ENCODE measurements around the gene TK1.

Gene TK1

GRCh38 chr17:78223061-78223460, 36.2 kb upstream of the TK1 start:
- ATAC-seq (ENCODE audit: insufficient read depth, low read depth) (no peak), DNase-seq (no peak)
- H3K4me3 ChIP-seq (ENCODE audit: low read depth in 1 of 2, low read length in 2 of 2), result no peak overlapping the region
- peaks cover 13% of the 10 kb centered on the region; the same call in 1 of the 2 replicates for H4K20me1 ChIP-seq (ENCODE audit: insufficient read depth, low read length)
- H3K4me2 ChIP-seq (ENCODE audit: insufficient read depth, low read length), result no peak overlapping the region
- H3K9me3 ChIP-seq (ENCODE audit: insufficient read depth, low read length, severe bottlenecking), result no peaks in the 10 kb centered on the region
- peaks cover 26% of the 10 kb centered on the region for H3K79me2 ChIP-seq (ENCODE audit: insufficient read depth, low read length)
- no peaks in the 10 kb centered on the region for H3K4me1 ChIP-seq (ENCODE audit: insufficient read depth, low read length)
- no peak overlapping the region for H3K27ac ChIP-seq (ENCODE audit: low read length)
- TF ChIP-seq EZH2 (IDR thresholded peaks at IDR 0.05; ENCODE audit: borderline replicate concordance, low read depth, low read length, severe bottlenecking) (no peak), CTCF (IDR thresholded peaks at IDR 0.05; ENCODE audit: borderline replicate concordance, extremely low read depth, low read length, poor library complexity, severe bottlenecking) (no peak)
- H3K36me3 ChIP-seq (ENCODE audit: insufficient read depth, low read length), result peaks cover 63% of the 10 kb centered on the region
- no peaks in the 10 kb centered on the region for H3K27me3 ChIP-seq (ENCODE audit: insufficient read depth, low read length, poor library complexity)
- no peak overlapping the region for H3K9ac ChIP-seq (ENCODE audit: low read depth, low read length)
- no peak overlapping the region for H2AFZ ChIP-seq (ENCODE audit: low read depth, low read length)

- Histone ChIP-seq H4K20me1 (ENCODE audit: insufficient read depth, low read length) (peaks cover 13% of the 10 kb centered on the region; the same call in 1 of the 2 replicates), H3K27me3 (ENCODE audit: insufficient read depth, low read length, poor library complexity) (no peaks in the 10 kb centered on the region), H3K4me2 (ENCODE audit: insufficient read depth, low read length) (no peak overlapping the region), H3K4me3 (ENCODE audit: low read depth in 1 of 2, low read length in 2 of 2) (no peak overlapping the region), H3K36me3 (ENCODE audit: insufficient read depth, low read length) (peaks cover 86% of the 10 kb centered on the region), H2AFZ (ENCODE audit: low read depth, low read length) (no peak overlapping the region), H3K27ac (ENCODE audit: low read length) (no peak overlapping the region), H3K79me2 (ENCODE audit: insufficient read depth, low read length) (peaks cover 56% of the 10 kb centered on the region), H3K9me3 (ENCODE audit: insufficient read depth, low read length, severe bottlenecking) (no peaks in the 10 kb centered on the region), H3K4me1 (ENCODE audit: insufficient read depth, low read length) (peaks cover 20% of the 10 kb centered on the region), H3K9ac (ENCODE audit: low read depth, low read length) (no peak overlapping the region)
- DNase-seq (no peak), ATAC-seq (ENCODE audit: insufficient read depth, low read depth) (no peak)
- TF ChIP-seq EZH2 (IDR thresholded peaks at IDR 0.05; ENCODE audit: borderline replicate concordance, low read depth, low read length, severe bottlenecking) (no peak), CTCF (IDR thresholded peaks at IDR 0.05; ENCODE audit: borderline replicate concordance, extremely low read depth, low read length, poor library complexity, severe bottlenecking) (no peak)
Observed at GRCh38 chr17:78219396-78220150, 32.7 kb upstream of the TK1 start.

- H3K4me2 ChIP-seq (ENCODE audit: insufficient read depth, low read length), result peak overlapping the region; percentile 82
- TF ChIP-seq CTCF (IDR thresholded peaks at IDR 0.05; ENCODE audit: borderline replicate concordance, extremely low read depth, low read length, poor library complexity, severe bottlenecking) (no peak), EZH2 (IDR thresholded peaks at IDR 0.05; ENCODE audit: borderline replicate concordance, low read depth, low read length, severe bottlenecking) (no peak)
- H3K36me3 ChIP-seq (ENCODE audit: insufficient read depth, low read length), result peaks cover 45% of the 10 kb centered on the region
- no peak for ATAC-seq (ENCODE audit: insufficient read depth, low read depth)
- H3K9me3 ChIP-seq (ENCODE audit: insufficient read depth, low read length, severe bottlenecking), result no peaks in the 10 kb centered on the region
- peak overlapping the region; percentile 82 to 99 for H3K4me3 ChIP-seq (ENCODE audit: low read depth in 1 of 2, low read length in 2 of 2)
- peaks cover 10% of the 10 kb centered on the region; the same call in 1 of the 2 replicates for H4K20me1 ChIP-seq (ENCODE audit: insufficient read depth, low read length)
- H2AFZ ChIP-seq (ENCODE audit: low read depth, low read length), result peak overlapping the region; percentile 86
- peaks cover 29% of the 10 kb centered on the region for H3K4me1 ChIP-seq (ENCODE audit: insufficient read depth, low read length)
- no peaks in the 10 kb centered on the region for H3K27me3 ChIP-seq (ENCODE audit: insufficient read depth, low read length, poor library complexity)
- peak overlapping the region; percentile 99 for H3K9ac ChIP-seq (ENCODE audit: low read depth, low read length)
- peak; percentile 19 for DNase-seq
- peak overlapping the region; percentile 96 for H3K27ac ChIP-seq (ENCODE audit: low read length)
- peaks cover 51% of the 10 kb centered on the region for H3K79me2 ChIP-seq (ENCODE audit: insufficient read depth, low read length)
Observed at GRCh38 chr17:78214706-78215061, 27.8 kb upstream of the TK1 start.

All from DND-41 (cell line).